ENCODE data around the gene ARPIN.

DNA sequence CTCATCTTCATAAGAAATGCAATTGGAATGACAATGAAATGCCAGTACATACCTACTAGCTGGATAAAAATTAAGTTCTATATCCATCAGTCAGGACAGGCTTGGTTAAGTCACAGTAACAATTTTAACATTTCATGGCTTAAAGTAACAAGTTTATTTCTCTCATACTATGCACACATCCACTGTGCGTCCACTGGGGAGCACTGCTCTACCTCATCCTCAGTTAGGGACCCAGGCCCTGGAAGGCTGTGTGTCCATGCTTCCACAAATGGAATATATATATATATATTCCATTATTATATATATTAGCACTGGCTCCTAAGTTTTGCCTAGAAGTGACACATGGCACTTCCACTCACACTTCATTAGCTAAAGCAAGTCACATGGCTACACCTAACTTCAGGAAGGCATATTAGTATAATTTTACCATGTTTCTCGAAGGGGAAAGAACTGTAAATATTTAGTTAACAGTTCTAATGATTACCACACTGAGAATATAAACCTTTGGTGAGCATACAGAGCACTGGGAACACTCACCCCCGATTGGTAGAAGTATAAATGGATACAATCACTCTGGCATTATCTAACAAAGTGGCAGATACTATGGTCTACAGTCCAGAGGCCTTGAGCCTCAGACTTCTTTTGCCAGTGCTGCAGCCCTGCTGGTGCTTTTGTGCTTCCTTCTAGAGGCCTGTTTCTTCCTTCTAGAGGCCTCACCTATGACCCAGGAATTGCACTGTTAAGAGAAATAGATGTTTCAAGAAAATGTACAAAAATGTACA lies 47.6 kb downstream of the ARPIN start:
- no peak for TF ChIP-seq MYBL2 (CRISPR knock-in tag; IDR thresholded peaks at IDR 0.05)
- TF ChIP-seq TEAD1 (CRISPR knock-in tag; IDR thresholded peaks at IDR 0.05), result no peak
- TF ChIP-seq, protein P1, sequence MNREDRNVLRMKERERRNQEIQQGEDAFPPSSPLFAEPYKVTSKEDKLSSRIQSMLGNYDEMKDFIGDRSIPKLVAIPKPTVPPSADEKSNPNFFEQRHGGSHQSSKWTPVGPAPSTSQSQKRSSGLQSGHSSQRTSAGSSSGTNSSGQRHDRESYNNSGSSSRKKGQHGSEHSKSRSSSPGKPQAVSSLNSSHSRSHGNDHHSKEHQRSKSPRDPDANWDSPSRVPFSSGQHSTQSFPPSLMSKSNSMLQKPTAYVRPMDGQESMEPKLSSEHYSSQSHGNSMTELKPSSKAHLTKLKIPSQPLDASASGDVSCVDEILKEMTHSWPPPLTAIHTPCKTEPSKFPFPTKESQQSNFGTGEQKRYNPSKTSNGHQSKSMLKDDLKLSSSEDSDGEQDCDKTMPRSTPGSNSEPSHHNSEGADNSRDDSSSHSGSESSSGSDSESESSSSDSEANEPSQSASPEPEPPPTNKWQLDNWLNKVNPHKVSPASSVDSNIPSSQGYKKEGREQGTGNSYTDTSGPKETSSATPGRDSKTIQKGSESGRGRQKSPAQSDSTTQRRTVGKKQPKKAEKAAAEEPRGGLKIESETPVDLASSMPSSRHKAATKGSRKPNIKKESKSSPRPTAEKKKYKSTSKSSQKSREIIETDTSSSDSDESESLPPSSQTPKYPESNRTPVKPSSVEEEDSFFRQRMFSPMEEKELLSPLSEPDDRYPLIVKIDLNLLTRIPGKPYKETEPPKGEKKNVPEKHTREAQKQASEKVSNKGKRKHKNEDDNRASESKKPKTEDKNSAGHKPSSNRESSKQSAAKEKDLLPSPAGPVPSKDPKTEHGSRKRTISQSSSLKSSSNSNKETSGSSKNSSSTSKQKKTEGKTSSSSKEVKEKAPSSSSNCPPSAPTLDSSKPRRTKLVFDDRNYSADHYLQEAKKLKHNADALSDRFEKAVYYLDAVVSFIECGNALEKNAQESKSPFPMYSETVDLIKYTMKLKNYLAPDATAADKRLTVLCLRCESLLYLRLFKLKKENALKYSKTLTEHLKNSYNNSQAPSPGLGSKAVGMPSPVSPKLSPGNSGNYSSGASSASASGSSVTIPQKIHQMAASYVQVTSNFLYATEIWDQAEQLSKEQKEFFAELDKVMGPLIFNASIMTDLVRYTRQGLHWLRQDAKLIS (CRISPR knock-in tag; IDR thresholded peaks at IDR 0.05; ENCODE audit: borderline replicate concordance), result no peak
- TF ChIP-seq, protein P2, sequence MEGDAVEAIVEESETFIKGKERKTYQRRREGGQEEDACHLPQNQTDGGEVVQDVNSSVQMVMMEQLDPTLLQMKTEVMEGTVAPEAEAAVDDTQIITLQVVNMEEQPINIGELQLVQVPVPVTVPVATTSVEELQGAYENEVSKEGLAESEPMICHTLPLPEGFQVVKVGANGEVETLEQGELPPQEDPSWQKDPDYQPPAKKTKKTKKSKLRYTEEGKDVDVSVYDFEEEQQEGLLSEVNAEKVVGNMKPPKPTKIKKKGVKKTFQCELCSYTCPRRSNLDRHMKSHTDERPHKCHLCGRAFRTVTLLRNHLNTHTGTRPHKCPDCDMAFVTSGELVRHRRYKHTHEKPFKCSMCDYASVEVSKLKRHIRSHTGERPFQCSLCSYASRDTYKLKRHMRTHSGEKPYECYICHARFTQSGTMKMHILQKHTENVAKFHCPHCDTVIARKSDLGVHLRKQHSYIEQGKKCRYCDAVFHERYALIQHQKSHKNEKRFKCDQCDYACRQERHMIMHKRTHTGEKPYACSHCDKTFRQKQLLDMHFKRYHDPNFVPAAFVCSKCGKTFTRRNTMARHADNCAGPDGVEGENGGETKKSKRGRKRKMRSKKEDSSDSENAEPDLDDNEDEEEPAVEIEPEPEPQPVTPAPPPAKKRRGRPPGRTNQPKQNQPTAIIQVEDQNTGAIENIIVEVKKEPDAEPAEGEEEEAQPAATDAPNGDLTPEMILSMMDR (IDR thresholded peaks at IDR 0.05), result no peak
- no peak for TF ChIP-seq JUN (CRISPR knock-in tag; IDR thresholded peaks at IDR 0.05)
- TF ChIP-seq SMAD3 (CRISPR knock-in tag; IDR thresholded peaks at IDR 0.05; ENCODE audit: borderline replicate concordance), result no peak
- TF ChIP-seq, protein P3, sequence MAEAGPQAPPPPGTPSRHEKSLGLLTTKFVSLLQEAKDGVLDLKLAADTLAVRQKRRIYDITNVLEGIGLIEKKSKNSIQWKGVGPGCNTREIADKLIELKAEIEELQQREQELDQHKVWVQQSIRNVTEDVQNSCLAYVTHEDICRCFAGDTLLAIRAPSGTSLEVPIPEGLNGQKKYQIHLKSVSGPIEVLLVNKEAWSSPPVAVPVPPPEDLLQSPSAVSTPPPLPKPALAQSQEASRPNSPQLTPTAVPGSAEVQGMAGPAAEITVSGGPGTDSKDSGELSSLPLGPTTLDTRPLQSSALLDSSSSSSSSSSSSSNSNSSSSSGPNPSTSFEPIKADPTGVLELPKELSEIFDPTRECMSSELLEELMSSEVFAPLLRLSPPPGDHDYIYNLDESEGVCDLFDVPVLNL (CRISPR knock-in tag; IDR thresholded peaks at IDR 0.05; ENCODE audit: borderline replicate concordance, low read depth), result no peak
- no peak for TF ChIP-seq NR2C2 (CRISPR knock-in tag; IDR thresholded peaks at IDR 0.05)
- no peak for TF ChIP-seq FOXJ3 (CRISPR knock-in tag; IDR thresholded peaks at IDR 0.05; ENCODE audit: borderline replicate concordance)
- TF ChIP-seq, protein P4, sequence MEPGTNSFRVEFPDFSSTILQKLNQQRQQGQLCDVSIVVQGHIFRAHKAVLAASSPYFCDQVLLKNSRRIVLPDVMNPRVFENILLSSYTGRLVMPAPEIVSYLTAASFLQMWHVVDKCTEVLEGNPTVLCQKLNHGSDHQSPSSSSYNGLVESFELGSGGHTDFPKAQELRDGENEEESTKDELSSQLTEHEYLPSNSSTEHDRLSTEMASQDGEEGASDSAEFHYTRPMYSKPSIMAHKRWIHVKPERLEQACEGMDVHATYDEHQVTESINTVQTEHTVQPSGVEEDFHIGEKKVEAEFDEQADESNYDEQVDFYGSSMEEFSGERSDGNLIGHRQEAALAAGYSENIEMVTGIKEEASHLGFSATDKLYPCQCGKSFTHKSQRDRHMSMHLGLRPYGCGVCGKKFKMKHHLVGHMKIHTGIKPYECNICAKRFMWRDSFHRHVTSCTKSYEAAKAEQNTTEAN (CRISPR knock-in tag; IDR thresholded peaks at IDR 0.05), result no peak
- no peak for TF ChIP-seq NR1H2 (CRISPR knock-in tag; IDR thresholded peaks at IDR 0.05)
- TF ChIP-seq TEAD4 (CRISPR knock-in tag; IDR thresholded peaks at IDR 0.05), result no peak
- TF ChIP-seq CREB1 (CRISPR knock-in tag; IDR thresholded peaks at IDR 0.05), result no peak
